H1 (cell line): ENCODE measurements around the gene HDHD3. TPM values are rescaled to one million over a fixed set of nuclear protein-coding genes. Genes with fewer than 3 reads are reported as not detected.

Source experiments
- CTCF ChIA-PET: fragments of 300-600 bp; sonication (Branson Sonifier 250); formaldehyde crosslinking; loops from one replicate; lab custom pipeline; 2021; ENCODE audit not compliant: partially characterized antibody; lab: Charles Lee
- POLR2A ChIA-PET: fragments of 300-600 bp; sonication (Branson Sonifier 250); formaldehyde crosslinking; loops from one replicate; lab custom pipeline; 2021; ENCODE audit warnings: inconsistent platforms; ENCODE audit not compliant: partially characterized antibody; lab: Charles Lee
- DNase-seq, 2 experiments: peaks; one replicate each; pipeline versions ENCODE4 v3.0.0 to v3.0.0-alpha.2; 2010 to 2022; ENCODE audit warnings: low spot score in 2 of 2, low read depth in 1 of 2, mixed read lengths in 1 of 2
- FAIRE-seq: peaks from 2 replicates; lab custom pipeline; 2011; peaks lifted over from hg19 to GRCh38; lab: Jason Lieb, UNC
- H2AFZ ChIP-seq: 2 replicates; pipeline ENCODE4 v1.8.1; 2012; ENCODE audit warnings: low read length, inconsistent platforms
- H2AK5ac ChIP-seq: 2 replicates; pipeline ENCODE4 v1.6.1; 2013; ENCODE audit warnings: low read depth, low read length
- H2BK120ac ChIP-seq: replicated peaks from 2 replicates; pipeline ENCODE3; 2013; ENCODE audit warnings: low read depth, low read length, inconsistent platforms
- H2BK12ac ChIP-seq: 2 replicates; pipeline ENCODE4 v1.6.1; 2013; ENCODE audit warnings: low read depth, low read length
- H2BK15ac ChIP-seq: 2 replicates; pipeline ENCODE4 v1.6.1; 2013; ENCODE audit warnings: low read length
- H2BK20ac ChIP-seq: 2 replicates; pipeline ENCODE4 v1.6.1; 2013; ENCODE audit warnings: low read length
- H2BK5ac ChIP-seq: 2 replicates; pipeline ENCODE4 v1.6.1; 2013; ENCODE audit warnings: low read depth, low read length
- H3K14ac ChIP-seq: 2 replicates; pipeline ENCODE4 v1.6.1; 2013; ENCODE audit warnings: inconsistent platforms; ENCODE audit not compliant: insufficient read length
- H3K18ac ChIP-seq: 2 replicates; pipeline ENCODE4 v1.6.1; 2013; ENCODE audit warnings: low read length; ENCODE audit errors: extremely low read depth
- H3K23ac ChIP-seq: 2 replicates; pipeline ENCODE4 v1.6.1; 2013; ENCODE audit warnings: inconsistent platforms; ENCODE audit not compliant: insufficient read length
- H3K23me2 ChIP-seq: 2 replicates; pipeline ENCODE4 v1.6.1; 2013; ENCODE audit warnings: low read depth, low read length
- H3K27ac ChIP-seq: 2 replicates; pipeline ENCODE4 v1.6.1; 2011; ENCODE audit warnings: low read depth, low read length, inconsistent platforms
- H3K27me3 ChIP-seq, 4 experiments: replicated peaks in 1 of 4; 1 replicate in 1 of 4; 2 replicates in 3 of 4; pipeline versions ENCODE4 v1.6.1 to v1.8.1; 2011 to 2013; ENCODE audit warnings: low read length in 3 of 4, mild to moderate bottlenecking in 3 of 4, inconsistent platforms in 2 of 4, mixed read lengths in 2 of 4, moderate library complexity in 1 of 4; ENCODE audit not compliant: control insufficient read depth in 3 of 4, insufficient read depth in 3 of 4; ENCODE audit errors: extremely low read depth in 1 of 4
- H3K36me3 ChIP-seq, 4 experiments: 2 replicates each; pipeline versions ENCODE4 v1.6.1 to v1.8.1; 2011 to 2013; ENCODE audit warnings: mild to moderate bottlenecking in 4 of 4, low read length in 3 of 4, moderate library complexity in 2 of 4, control low read depth in 1 of 4, inconsistent platforms in 1 of 4; ENCODE audit not compliant: insufficient read depth in 4 of 4, control insufficient read depth in 2 of 4
- H3K4ac ChIP-seq: replicated peaks from 2 replicates; pipeline ENCODE3; 2013; ENCODE audit warnings: low read length, low read depth, mixed read lengths, inconsistent platforms; ENCODE audit not compliant: insufficient read length
- H3K4me1 ChIP-seq, 4 experiments: replicated peaks in 1 of 4; 1 replicate in 1 of 4; 2 replicates in 3 of 4; pipeline versions ENCODE4 v1.6.1 to v1.8.1; 2011 to 2013; ENCODE audit warnings: low read length in 3 of 4, inconsistent platforms in 2 of 4, mixed read lengths in 1 of 4; ENCODE audit not compliant: insufficient read depth in 4 of 4, control insufficient read depth in 3 of 4
- H3K4me2 ChIP-seq, 2 experiments: 2 replicates each; pipeline versions ENCODE4 v1.6.1 to v1.8.1; 2011 to 2013; ENCODE audit warnings: low read depth in 2 of 2, low read length in 2 of 2, control low read depth in 1 of 2, inconsistent platforms in 1 of 2, mild to moderate bottlenecking in 1 of 2; ENCODE audit not compliant: insufficient read depth in 1 of 2
- H3K4me3 ChIP-seq, 4 experiments: fragments of 200-600, 300-600 bp in 1 of 4; sonication (generic), shearing (Covaris generic), sonication (Bioruptor Twin) in 1 of 4; 2 replicates each; pipeline versions ENCODE4 v1.5.1 to v1.8.1; 2011 to 2016; ENCODE audit warnings: low read length in 4 of 4, low read depth in 3 of 4, control low read depth in 2 of 4, inconsistent platforms in 2 of 4, mild to moderate bottlenecking in 2 of 4, mixed read lengths in 1 of 4, moderate library complexity in 1 of 4; ENCODE audit not compliant: insufficient read depth in 2 of 4; ENCODE audit errors: extremely low read depth in 1 of 4
- H3K56ac ChIP-seq: replicated peaks from 2 replicates; pipeline ENCODE3; 2013; ENCODE audit warnings: low read depth, mild to moderate bottlenecking, mixed read lengths, low read length, inconsistent platforms; ENCODE audit not compliant: insufficient read length
- H3K79me1 ChIP-seq: 2 replicates; pipeline ENCODE4 v1.6.1; 2013; ENCODE audit warnings: low read depth, low read length, control low read depth
- H3K79me2 ChIP-seq, 2 experiments: 2 replicates each; pipeline versions ENCODE4 v1.6.1 to v1.8.1; 2012 to 2013; ENCODE audit warnings: low read length in 2 of 2, mild to moderate bottlenecking in 2 of 2, inconsistent platforms in 1 of 2; ENCODE audit not compliant: insufficient read depth in 2 of 2, control insufficient read depth in 1 of 2
- H3K9ac ChIP-seq, 4 experiments: replicated peaks in 1 of 4; 1 replicate in 1 of 4; 2 replicates in 3 of 4; pipeline versions ENCODE4 v1.6.1 to v1.8.1; 2011 to 2013; ENCODE audit warnings: low read depth in 3 of 4, low read length in 3 of 4, control low read depth in 2 of 4, mild to moderate bottlenecking in 2 of 4, moderate library complexity in 2 of 4, inconsistent platforms in 1 of 4; ENCODE audit errors: extremely low read depth in 1 of 4
- H3K9me3 ChIP-seq, 2 experiments: 2 replicates each; pipeline versions ENCODE4 v1.6.1 to v1.8.1; 2012 to 2013; ENCODE audit warnings: mild to moderate bottlenecking in 2 of 2, moderate library complexity in 2 of 2, control low read depth in 1 of 2, inconsistent platforms in 1 of 2, low read depth in 1 of 2, low read length in 1 of 2, mixed read lengths in 1 of 2; ENCODE audit not compliant: insufficient read depth in 2 of 2
- H4K20me1 ChIP-seq, 2 experiments: replicated peaks in 1 of 2; 2 replicates each; pipeline versions ENCODE3 to v1.8.1; 2011 to 2013; ENCODE audit warnings: inconsistent platforms in 2 of 2, low read length in 2 of 2, mild to moderate bottlenecking in 1 of 2; ENCODE audit not compliant: insufficient read depth in 2 of 2, control insufficient read depth in 1 of 2
- H4K5ac ChIP-seq: 2 replicates; pipeline ENCODE4 v1.6.1; 2013; ENCODE audit warnings: low read length, low read depth, mixed read lengths, inconsistent platforms; ENCODE audit not compliant: insufficient read length
- H4K8ac ChIP-seq: 2 replicates; pipeline ENCODE4 v1.8.0; 2013; ENCODE audit warnings: mild to moderate bottlenecking, moderate library complexity, low read length, inconsistent platforms; ENCODE audit not compliant: insufficient read depth; ENCODE audit errors: extremely low read depth
- H4K91ac ChIP-seq: replicated peaks from 2 replicates; pipeline ENCODE3; 2013; ENCODE audit warnings: low read length, mixed read lengths, inconsistent platforms; ENCODE audit not compliant: insufficient read length
- TCF12 ChIP-seq: IDR thresholded peaks from 2 replicates; pipeline ENCODE4 v1.6.1; 2011; ENCODE audit warnings: low read depth, mild to moderate bottlenecking, low read length
- WGBS, 2 experiments: shearing (Covaris generic) in 1 of 2; methylation state at CpG; one replicate each; pipeline versions ENCODE4 v1.1.6 to v1.1.7; 2013 to 2015; ENCODE audit warnings: low lambda C conversion rate in 2 of 2, mixed read lengths in 2 of 2, inconsistent platforms in 1 of 2, low coverage in 1 of 2, missing lambda C conversion rate in 1 of 2; ENCODE audit not compliant: insufficient replicate concordance in 2 of 2, insufficient coverage in 1 of 2, insufficient read length in 1 of 2; ENCODE audit errors: extremely low coverage in 1 of 2, missing lambda C conversion rate in 1 of 2; 5-methylcytosine and 5-hydroxymethylcytosine counted together
- polyA plus RNA-seq, 7 experiments: library from polyadenylated mRNA; depleted of rRNA in 3 of 7; stranded (reverse) in 5 of 7; unstranded in 2 of 7; fragments of >200 nt in 5 of 7; fragments of 200-250 nt in 2 of 7; gene quantifications; 1 replicate in 5 of 7; 2 replicates in 1 of 7; 4 replicates in 1 of 7; pipeline versions ENCODE4 v1.2.1 to v1.2.3, GENCODE V29; 2011 to 2013; ENCODE audit warnings: missing spikeins in 2 of 7, mixed read lengths in 2 of 7
- total RNA-seq: library from RNA; stranded (reverse); fragmentation: NEBNext Ultra II Directional; extraction: Animal tissue kit (Norgen Biotek cat#: 25700); gene quantifications from 2 replicates; pipeline ENCODE4 v1.2.1, GENCODE V29; 2021
- TF ChIP-seq, protein P1 (sequence below), 3 experiments: IDR thresholded peaks; 1 replicate in 2 of 3; 2 replicates in 1 of 3; pipeline versions ENCODE4 v1.5.1 to v1.6.1; 2011; ENCODE audit warnings: low read length in 3 of 3, mild to moderate bottlenecking in 3 of 3, inconsistent platforms in 2 of 3, low read depth in 1 of 3, moderate library complexity in 1 of 3; ENCODE audit not compliant: insufficient read depth in 1 of 3; ENCODE audit errors: control extremely low read depth in 1 of 3

Gene HDHD3
- total and polyA plus RNA-seq, 2 of the 8 experiments (the other 6 are each of a cell fraction or from before 2014, with no cell fraction given), result 12.1 to 25.3 TPM

DNA sequence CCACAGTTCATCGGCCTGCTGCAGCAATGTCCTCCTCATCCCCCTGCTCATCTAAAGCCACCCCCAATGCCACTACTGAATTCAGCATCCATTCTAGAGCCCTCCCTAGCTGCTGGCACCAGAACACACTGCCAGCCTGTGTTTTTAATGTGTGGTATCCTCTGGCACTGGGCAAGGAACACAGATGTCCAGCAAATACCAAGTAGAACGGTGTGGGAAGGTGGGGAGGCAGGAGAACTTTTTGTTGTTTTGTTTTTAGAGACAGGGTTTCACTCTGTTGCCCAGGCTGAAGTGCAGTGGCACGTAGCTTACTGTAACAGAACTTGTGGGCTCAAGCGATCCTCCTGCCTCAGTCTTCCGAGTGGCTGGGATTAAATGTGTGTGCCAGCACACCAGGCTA is 4.7 kb downstream of the HDHD3 start:
- FAIRE-seq (no peak), DNase-seq (no peak)
- H2AK5ac ChIP-seq, result no peak overlapping the region
- no peak overlapping the region for H3K4me3 ChIP-seq
- H3K18ac ChIP-seq, result no peak overlapping the region
- no peaks in the 10 kb centered on the region for H3K9me3 ChIP-seq
- no peak overlapping the region for H4K91ac ChIP-seq
- ChIA-PET POLR2A (interaction anchor here (0.9 to 2.8 kb wide), 4 partner anchors 22 to 286 kb away, joined by 3 to 11 read pairs (median 3); partner anchors contain the start of genes ALAD and BSPRY), CTCF (no interaction called here)
- H3K14ac ChIP-seq, result no peak overlapping the region
- no peak overlapping the region for H3K9ac ChIP-seq
- H3K4me2 ChIP-seq, result no peak overlapping the region
- no peak overlapping the region for H2BK120ac ChIP-seq
- H3K4me1 ChIP-seq, result peaks cover 0 to 5% (median 2%) of the 10 kb centered on the region in 4 experiments; a peak in 3 of 7 replicates
- H3K56ac ChIP-seq, result no peak overlapping the region
- 0 out of 2 replicates have a peak overlapping the region, but pooled peaks have one; percentile 1 for H4K8ac ChIP-seq
- H4K20me1 ChIP-seq, result peaks cover 0 to 2% of the 10 kb centered on the region in 2 experiments
- H3K79me2 ChIP-seq, result peaks cover 0 to 5% of the 10 kb centered on the region in 2 experiments; a peak in 1 of 4 replicates
- H3K79me1 ChIP-seq, result no peaks in the 10 kb centered on the region
- H2BK5ac ChIP-seq, result no peak overlapping the region
- no peak overlapping the region for H2BK15ac ChIP-seq
- H4K5ac ChIP-seq, result no peak overlapping the region
- no peak overlapping the region for H3K4ac ChIP-seq
- no peak overlapping the region for H3K27ac ChIP-seq
- no peak overlapping the region for H2BK12ac ChIP-seq
- 92% methylated on average over 5 of the region's 5 CpGs; no CpG with 5 or more reads in 1 of the 2 experiments for WGBS, 2 experiments
- H3K36me3 ChIP-seq, result peaks cover 0 to 19% (median 2%) of the 10 kb centered on the region in 4 experiments; a peak in 4 of 8 replicates
- no peak overlapping the region for H2BK20ac ChIP-seq
- TF ChIP-seq, protein P1, sequence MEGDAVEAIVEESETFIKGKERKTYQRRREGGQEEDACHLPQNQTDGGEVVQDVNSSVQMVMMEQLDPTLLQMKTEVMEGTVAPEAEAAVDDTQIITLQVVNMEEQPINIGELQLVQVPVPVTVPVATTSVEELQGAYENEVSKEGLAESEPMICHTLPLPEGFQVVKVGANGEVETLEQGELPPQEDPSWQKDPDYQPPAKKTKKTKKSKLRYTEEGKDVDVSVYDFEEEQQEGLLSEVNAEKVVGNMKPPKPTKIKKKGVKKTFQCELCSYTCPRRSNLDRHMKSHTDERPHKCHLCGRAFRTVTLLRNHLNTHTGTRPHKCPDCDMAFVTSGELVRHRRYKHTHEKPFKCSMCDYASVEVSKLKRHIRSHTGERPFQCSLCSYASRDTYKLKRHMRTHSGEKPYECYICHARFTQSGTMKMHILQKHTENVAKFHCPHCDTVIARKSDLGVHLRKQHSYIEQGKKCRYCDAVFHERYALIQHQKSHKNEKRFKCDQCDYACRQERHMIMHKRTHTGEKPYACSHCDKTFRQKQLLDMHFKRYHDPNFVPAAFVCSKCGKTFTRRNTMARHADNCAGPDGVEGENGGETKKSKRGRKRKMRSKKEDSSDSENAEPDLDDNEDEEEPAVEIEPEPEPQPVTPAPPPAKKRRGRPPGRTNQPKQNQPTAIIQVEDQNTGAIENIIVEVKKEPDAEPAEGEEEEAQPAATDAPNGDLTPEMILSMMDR (IDR thresholded peaks at IDR 0.05; ENCODE audit: control extremely low read depth in 1 of 3, insufficient read depth in 1 of 3, low read depth in 1 of 3, low read length in 3 of 3), result no peak
- no peak for TF ChIP-seq TCF12
- H3K23ac ChIP-seq, result no peak overlapping the region
- H3K27me3 ChIP-seq, result no peaks in the 10 kb centered on the region
- H2AFZ ChIP-seq, result no peak overlapping the region
- H3K23me2 ChIP-seq, result no peaks in the 10 kb centered on the region; the same call in 1 of the 2 replicates
